Gastroesophageal sphincter (tissue), 4 donors: Measurements from ENCODE around the gene NPIPB13. TPM values are rescaled to one million over a fixed set of nuclear protein-coding genes. Genes with fewer than 3 reads are reported as not detected.
"Not testable (repeated sequence)": the region's sequence is repeated elsewhere in the genome, so short reads cannot be mapped to it uniquely, and the experiment has no call there.

Experiments
- ATAC-seq: fragments of 150-250 bp; one replicate; pipeline ENCODE4 v1.9.1; 2016; ENCODE audit warnings: mild to moderate bottlenecking, moderate library complexity
- H3K27ac ChIP-seq, 4 donors: fragments of 200-600 bp; sonication (generic) in 3 of 4; 1 replicate in 3 of 4; 2 replicates in 1 of 4; pipeline ENCODE4 v1.5.1; 2016 to 2019
- H3K27me3 ChIP-seq: fragments of 200-600 bp; sonication (generic); one replicate; pipeline ENCODE4 v1.5.1; 2019
- H3K36me3 ChIP-seq, 2 donors: fragments of 200-600 bp; sonication (generic); one replicate each; pipeline ENCODE4 v1.5.1; 2019; ENCODE audit warnings: control low read depth in 1 of 2
- H3K4me1 ChIP-seq, 3 donors: fragments of 200-600 bp; sonication (generic); 1 replicate in 2 of 3; 2 replicates in 1 of 3; pipeline ENCODE4 v1.5.1; 2016 to 2019; ENCODE audit warnings: control low read depth in 2 of 3
- H3K4me3 ChIP-seq, 2 donors: fragments of 200-600 bp; sonication (generic); one replicate each; pipeline ENCODE4 v1.5.1; 2019; ENCODE audit warnings: mild to moderate bottlenecking in 1 of 2, moderate library complexity in 1 of 2
- H3K9me3 ChIP-seq, 3 donors: fragments of 200-600 bp; sonication (generic); one replicate each; pipeline ENCODE4 v1.5.1; 2017 to 2019; ENCODE audit warnings: control low read depth in 2 of 3
- WGBS, 2 donors: methylation state at CpG; one replicate each; pipeline ENCODE4 v1.1.5; 2018; ENCODE audit warnings: low coverage in 1 of 2; 5-methylcytosine and 5-hydroxymethylcytosine counted together
- total RNA-seq, 4 donors: library from RNA; depleted of rRNA; stranded (reverse); fragments of >200 nt; gene quantifications; one replicate each; pipeline ENCODE4 v1.1.0, GENCODE V29; 2016

The NPIPB13 gene
- 1 to 10 TPM in 2 of 4 donors, under 1 TPM in 2; 0.32 to 7.0 (median 2.5) TPM for total RNA-seq

- not testable (repeated sequence) for H3K36me3 ChIP-seq, ATAC-seq, H3K27me3 ChIP-seq, H3K4me3 ChIP-seq, H3K27ac ChIP-seq, H3K9me3 ChIP-seq, H3K4me1 ChIP-seq
- no CpG with 5 or more reads among the region's 4 CpGs for WGBS, 2 donors
These were observed at the start of gene NPIPB13 for GRCh38 chr16:30248379-30248778. Gene NPIPB13 (minus strand): TSS chr16:30248479. CDS start chr16:30245573, 2,906 bp downstream.

DNA sequence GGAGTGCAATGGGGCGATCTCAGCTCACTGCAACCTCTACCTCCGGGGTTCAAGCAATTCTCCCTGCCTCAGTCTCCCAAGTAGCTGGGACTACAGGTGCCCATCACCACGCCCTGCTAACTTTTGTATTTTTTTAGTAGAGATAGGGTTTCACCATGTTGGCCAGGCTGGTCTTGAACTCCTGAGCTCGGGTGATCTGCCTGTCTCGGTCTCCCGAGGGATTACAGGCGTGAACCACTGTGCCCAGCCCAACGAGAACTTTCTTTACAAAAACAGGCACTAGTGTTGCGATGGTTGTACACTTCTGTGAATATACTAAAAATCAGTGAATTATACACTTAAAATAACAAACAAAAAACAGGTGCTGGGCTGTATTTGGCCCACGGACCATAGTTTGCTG lies 34.1 kb upstream of the NPIPB13 start:
- H3K4me3 ChIP-seq, H3K4me1 ChIP-seq, H3K9me3 ChIP-seq, H3K27me3 ChIP-seq, ATAC-seq, H3K36me3 ChIP-seq, H3K27ac ChIP-seq: not testable (repeated sequence)
- WGBS, 2 donors, result 88 to 94% methylated on average over 5 to 8 of the region's 10 CpGs

DNA sequence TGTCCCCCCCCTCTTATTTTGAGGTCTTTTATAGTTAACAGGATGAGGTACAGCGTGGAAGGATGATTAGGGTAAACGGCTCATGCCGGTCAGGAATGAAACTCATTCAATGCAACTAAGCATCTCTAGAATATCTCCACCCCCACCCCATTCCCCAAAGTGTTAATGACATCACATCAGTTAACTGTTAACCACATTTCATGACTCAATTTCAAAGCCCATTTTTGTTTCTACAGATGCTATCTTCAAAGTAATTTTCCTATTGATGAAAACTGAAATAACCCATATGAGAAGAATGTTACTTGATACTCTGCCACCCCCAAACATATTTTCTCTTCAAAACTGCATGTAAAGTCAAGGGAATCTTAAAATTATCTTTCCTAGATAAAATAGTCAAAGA lies 30.2 kb upstream of the NPIPB13 start:
- not testable (repeated sequence) for ATAC-seq

GRCh38 chr16:30217082-30217481 lies 31.2 kb downstream of the NPIPB13 start:
- H3K27me3 ChIP-seq, H3K27ac ChIP-seq, H3K36me3 ChIP-seq, H3K4me1 ChIP-seq, ATAC-seq, H3K9me3 ChIP-seq, H3K4me3 ChIP-seq: not testable (repeated sequence)
- no CpG with 5 or more reads among the region's 5 CpGs for WGBS, 2 donors

More for the DNA sequence above, 30.2 kb upstream of the NPIPB13 start:
- peaks cover 0 to 13% of the 10 kb centered on the region in 2 donors for H3K36me3 ChIP-seq
- H3K27ac ChIP-seq, H3K4me3 ChIP-seq, H3K9me3 ChIP-seq, H3K27me3 ChIP-seq, H3K4me1 ChIP-seq: not testable (repeated sequence)
- no CpG with 5 or more reads among the region's 3 CpGs for WGBS, 2 donors

- not testable (repeated sequence) for H3K4me3 ChIP-seq, ATAC-seq, H3K9me3 ChIP-seq, H3K4me1 ChIP-seq, H3K36me3 ChIP-seq, H3K27me3 ChIP-seq, H3K27ac ChIP-seq
- no CpG with 5 or more reads among the region's 4 CpGs for WGBS, 2 donors
These were observed 36.9 kb downstream of the NPIPB13 start for GRCh38 chr16:30211414-30211813.

- H3K4me3 ChIP-seq, H3K27me3 ChIP-seq, H3K4me1 ChIP-seq, H3K27ac ChIP-seq, H3K9me3 ChIP-seq, H3K36me3 ChIP-seq: not testable (repeated sequence)
- peak; percentile 57 for ATAC-seq
- no CpG with 5 or more reads among the region's 6 CpGs for WGBS, 2 donors
These were observed 39.2 kb downstream of the NPIPB13 start for GRCh38 chr16:30209032-30209431.

- H3K4me1 ChIP-seq, H3K27ac ChIP-seq, H3K36me3 ChIP-seq, H3K27me3 ChIP-seq, ATAC-seq, H3K9me3 ChIP-seq, H3K4me3 ChIP-seq: not testable (repeated sequence)
- no CpG with 5 or more reads among the region's 9 CpGs for WGBS, 2 donors
These were observed 41.1 kb downstream of the NPIPB13 start for GRCh38 chr16:30207063-30207704.

DNA sequence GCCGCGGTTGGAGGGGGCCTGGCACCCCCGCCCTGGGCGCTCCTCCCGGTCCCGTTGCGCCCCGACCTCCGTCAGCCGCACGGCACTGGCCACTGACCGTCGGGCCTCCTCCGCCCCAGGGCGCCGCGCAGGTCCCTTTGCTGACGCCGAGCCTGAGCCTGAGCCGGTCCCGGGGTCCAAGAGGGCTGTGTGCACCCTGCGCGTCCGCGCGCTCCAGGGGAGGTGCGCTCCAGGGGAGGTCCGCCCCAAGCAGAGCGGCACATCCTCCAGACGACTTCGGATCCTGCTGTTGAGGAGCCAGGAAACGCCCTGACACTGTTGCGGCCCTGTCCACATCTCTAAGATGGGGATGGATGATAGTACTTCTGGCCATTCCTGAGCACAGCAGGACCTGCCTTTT lies 42.0 kb downstream of the NPIPB13 start:
- Histone ChIP-seq H3K4me3 (peak overlapping the region; percentile 33 to 49), H3K27ac (peak overlapping the region in 1 of 4 donors; percentile 61)
- H3K9me3 ChIP-seq, H3K27me3 ChIP-seq, H3K4me1 ChIP-seq, H3K36me3 ChIP-seq: not testable (repeated sequence)
- ATAC-seq, result peak; percentile 32
- WGBS, 2 donors, result no CpG with 5 or more reads among the region's 33 CpGs

GRCh38 chr16:30205541-30206236 lies 42.6 kb downstream of the NPIPB13 start:
- WGBS, 2 donors, result no CpG with 5 or more reads among the region's 52 CpGs
- not testable (repeated sequence) for H3K4me1 ChIP-seq
- ATAC-seq, result peak; percentile 75

DNA sequence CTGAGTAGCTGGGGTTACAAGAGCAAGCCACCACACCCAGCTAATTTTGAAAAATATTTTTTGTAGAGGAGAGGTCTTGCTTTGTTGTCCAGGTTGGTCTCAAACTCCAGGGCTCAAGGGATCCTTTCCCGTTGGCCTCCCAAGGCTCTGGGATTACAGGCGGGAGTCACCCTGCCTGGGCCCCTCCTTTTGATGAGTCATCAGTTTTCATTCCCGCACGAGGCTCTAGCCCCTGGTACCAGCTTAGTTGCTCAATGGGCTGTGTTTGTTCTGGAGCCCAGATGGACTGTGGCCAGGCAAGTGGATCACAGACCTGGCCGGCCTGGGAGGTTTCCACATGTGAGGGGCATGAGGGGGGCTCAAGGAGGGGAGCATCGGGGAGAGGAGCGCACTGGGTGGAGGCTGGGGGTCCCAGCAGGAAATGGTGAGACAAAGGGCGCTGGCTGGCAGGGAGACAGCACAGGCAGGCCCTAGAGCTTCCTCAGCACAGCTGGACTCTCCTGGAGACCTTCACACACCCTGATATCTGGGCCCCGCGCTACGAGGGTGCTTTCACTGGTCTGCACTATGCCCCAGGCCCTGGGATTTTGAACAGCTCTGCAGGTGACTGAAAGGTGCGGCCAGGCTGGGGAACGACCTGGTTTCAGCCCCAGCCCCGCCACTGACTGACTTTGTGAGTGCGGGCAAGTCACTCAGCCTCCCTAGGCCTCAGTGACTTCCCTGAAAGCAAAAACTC lies 48.5 kb downstream of the NPIPB13 start:
- H3K4me1 ChIP-seq, H3K4me3 ChIP-seq, H3K36me3 ChIP-seq, H3K9me3 ChIP-seq, H3K27ac ChIP-seq, H3K27me3 ChIP-seq: not testable (repeated sequence)
- peak; percentile 85 for ATAC-seq
- no CpG with 5 or more reads among the region's 15 CpGs for WGBS, 2 donors

More at GRCh38 chr16:30205541-30206236, 42.6 kb downstream of the NPIPB13 start:
- H3K9me3 ChIP-seq, H3K36me3 ChIP-seq, H3K27me3 ChIP-seq: not testable (repeated sequence)
- Histone ChIP-seq H3K27ac (peak overlapping the region in 1 of 4 donors; percentile 61), H3K4me3 (peak overlapping the region; percentile 33 to 49)

DNA sequence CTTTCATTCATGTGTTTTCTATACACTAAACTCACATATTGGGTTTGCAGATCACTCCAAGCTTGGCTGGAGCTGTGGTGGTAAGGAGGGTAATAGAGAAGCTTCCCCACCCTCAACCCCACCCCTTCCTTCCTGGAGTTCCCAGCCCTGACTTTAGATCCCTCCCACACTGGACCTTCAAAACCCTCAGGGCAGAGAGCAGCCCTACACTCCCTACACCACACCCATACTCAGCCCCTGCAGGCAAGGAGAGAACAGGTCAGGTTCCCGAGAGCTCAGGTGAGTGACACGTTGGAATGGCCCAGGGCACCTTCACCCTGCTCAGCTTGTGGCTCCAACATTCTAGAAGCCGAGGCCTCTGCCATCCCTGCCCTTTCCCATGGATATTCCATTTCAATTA lies 49.2 kb downstream of the NPIPB13 start, which contains the start of gene SULT1A3:
Gene SULT1A3, plus strand, starts transcription at position 207 of the 400 bp plus-strand sequence. CDS start 1,474 bp downstream, outside the sequence.
- peak; percentile 35 for ATAC-seq
- not testable (repeated sequence) for H3K4me3 ChIP-seq, H3K36me3 ChIP-seq, H3K9me3 ChIP-seq, H3K4me1 ChIP-seq, H3K27ac ChIP-seq, H3K27me3 ChIP-seq
- no CpG with 5 or more reads among the region's 3 CpGs for WGBS, 2 donors
